A673 (cell line): ENCODE results near the gene ENOX2. TPM values are rescaled to one million over a fixed set of nuclear protein-coding genes. Genes with fewer than 3 reads are reported as not detected.

ENCODE experiments used
- BruUV-seq: library from RNA; stranded (reverse); fragments of 400-500 nt; replicated peaks from 2 replicates; lab custom pipeline; 2021; lab: Mats Ljungman, UMichigan
- CTCF ChIA-PET: fragments of 300-600 bp; sonication (Branson Sonifier 250); formaldehyde crosslinking; loops from one replicate; lab custom pipeline; 2022; ENCODE audit warnings: antibody characterized with exemption; lab: Charles Lee
- POLR2A ChIA-PET: fragments of 300-600 bp; sonication (Branson Sonifier 250); formaldehyde crosslinking; loops from one replicate; lab custom pipeline; 2022; ENCODE audit warnings: antibody characterized with exemption; ENCODE audit not compliant: low non-redundant PET; lab: Charles Lee
- DNase-seq: peaks from one replicate; pipeline ENCODE4 v3.0.0-alpha.2; 2015; ENCODE audit warnings: low spot score
- H3K27ac ChIP-seq: fragments of 200-600 bp; sonication (generic); 2 replicates; pipeline ENCODE4 v1.5.1; 2016; ENCODE audit warnings: mixed run types, low read depth, mild to moderate bottlenecking, mixed read lengths, antibody characterized with exemption, low read length; ENCODE audit not compliant: poor library complexity, severe bottlenecking
- H3K27me3 ChIP-seq: fragments of 200-600 bp; sonication (generic); replicated peaks from 2 replicates; pipeline ENCODE4 v1.6.1; 2017; ENCODE audit warnings: mixed run types, low read depth, mild to moderate bottlenecking, mixed read lengths, antibody characterized with exemption, low read length; ENCODE audit not compliant: insufficient read depth, poor library complexity
- H3K36me3 ChIP-seq: fragments of 200-600 bp; sonication (generic); 2 replicates; pipeline ENCODE4 v1.6.1; 2016; ENCODE audit warnings: mixed run types, mild to moderate bottlenecking, mixed read lengths, antibody characterized with exemption, low read length; ENCODE audit not compliant: insufficient read depth, poor library complexity, severe bottlenecking
- H3K4me1 ChIP-seq: fragments of 200-600 bp; sonication (generic); 2 replicates; pipeline ENCODE4 v1.6.1; 2017; ENCODE audit warnings: mixed run types, mild to moderate bottlenecking, mixed read lengths, antibody characterized with exemption, low read length; ENCODE audit not compliant: insufficient read depth, poor library complexity, severe bottlenecking
- H3K4me3 ChIP-seq: fragments of 200-600 bp; sonication (generic); 2 replicates; pipeline ENCODE4 v1.5.1; 2016; ENCODE audit warnings: low read depth, mixed run types, mild to moderate bottlenecking, mixed read lengths, low read length; ENCODE audit not compliant: poor library complexity, severe bottlenecking
- H3K9me3 ChIP-seq: fragments of 200-600 bp; sonication (generic); 2 replicates; pipeline ENCODE4 v1.6.1; 2016; ENCODE audit warnings: mixed run types, low read depth, mild to moderate bottlenecking, mixed read lengths, antibody characterized with exemption, low read length; ENCODE audit not compliant: poor library complexity, severe bottlenecking
- CTCF ChIP-seq: fragments of 300-800, 200-600 bp; sonication (generic); conservative IDR thresholded peaks from 2 replicates; pipeline ENCODE4 v1.5.1; 2017; ENCODE audit warnings: low read depth, mild to moderate bottlenecking, antibody characterized with exemption, low read length, moderate library complexity, mixed read lengths
- EZH2 ChIP-seq: fragments of 200-600 bp; sonication (generic); IDR thresholded peaks from 2 replicates; pipeline ENCODE4 v1.6.1; 2017; ENCODE audit warnings: borderline replicate concordance, low read depth, mild to moderate bottlenecking, mixed read lengths, antibody characterized with exemption, low read length; ENCODE audit not compliant: poor library complexity, severe bottlenecking
- intact Hi-C: fragments of 100-400 bp; cut with micrococcal nuclease; formaldehyde crosslinking; loops from one replicate; pipeline ENCODE4 v1.10.0; 2022; ENCODE audit not compliant: unreplicated experiment
- total RNA-seq: library from RNA; stranded (reverse); gene quantifications from 2 replicates; pipeline ENCODE4 v1.2.3, GENCODE V29; 2021

ENOX2 gene
- total RNA-seq, 1 experiment from 2014 or later: 12.9 TPM

GRCh38 chrX:130738638-130739195, 164.3 kb downstream of the ENOX2 start:
- intact Hi-C loops: no loop called here
- Histone ChIP-seq H3K27me3 (no peaks in the 10 kb centered on the region), H3K4me3 (no peak overlapping the region), H3K9me3 (no peaks in the 10 kb centered on the region), H3K4me1 (no peaks in the 10 kb centered on the region), H3K27ac (no peak overlapping the region), H3K36me3 (no peaks in the 10 kb centered on the region)
- TF ChIP-seq CTCF (no peak), EZH2 (no peak)
- no TSS peak for BruUV-seq
- DNase-seq: no peak
- POLR2A ChIA-PET: no interaction called here
- CTCF ChIA-PET: no interaction called here

DNA sequence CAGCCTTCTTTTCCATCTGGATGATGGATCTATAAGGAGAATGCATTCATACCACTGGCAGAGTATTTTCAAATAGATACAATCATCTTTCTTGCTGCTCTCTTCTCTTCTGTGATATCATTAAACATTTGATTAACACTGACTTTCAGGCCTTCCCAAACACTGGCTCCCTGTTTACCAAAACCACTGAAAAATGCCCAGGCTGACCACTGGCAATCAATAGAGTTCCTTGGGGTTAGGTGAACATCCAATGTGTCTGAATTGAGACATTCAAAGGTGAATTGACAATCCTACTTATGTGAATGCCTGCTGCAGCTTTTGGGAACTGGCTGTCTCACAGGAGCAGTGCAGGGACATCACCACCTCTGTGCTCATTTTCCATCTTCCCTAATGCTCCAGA, 168.3 kb downstream of the ENOX2 start:
- no TSS peak for BruUV-seq
- H3K27ac ChIP-seq: no peak overlapping the region
- no peaks in the 10 kb centered on the region for H3K27me3 ChIP-seq
- H3K9me3 ChIP-seq: peaks cover 15% of the 10 kb centered on the region
- H3K36me3 ChIP-seq: no peaks in the 10 kb centered on the region
- ChIA-PET POLR2A (no interaction called here), CTCF (no interaction called here)
- DNase-seq: no peak
- H3K4me3 ChIP-seq: no peak overlapping the region
- intact Hi-C loops: no loop called here
- TF ChIP-seq EZH2: no peak
- TF ChIP-seq CTCF: no peak
- H3K4me1 ChIP-seq: no peaks in the 10 kb centered on the region

DNA sequence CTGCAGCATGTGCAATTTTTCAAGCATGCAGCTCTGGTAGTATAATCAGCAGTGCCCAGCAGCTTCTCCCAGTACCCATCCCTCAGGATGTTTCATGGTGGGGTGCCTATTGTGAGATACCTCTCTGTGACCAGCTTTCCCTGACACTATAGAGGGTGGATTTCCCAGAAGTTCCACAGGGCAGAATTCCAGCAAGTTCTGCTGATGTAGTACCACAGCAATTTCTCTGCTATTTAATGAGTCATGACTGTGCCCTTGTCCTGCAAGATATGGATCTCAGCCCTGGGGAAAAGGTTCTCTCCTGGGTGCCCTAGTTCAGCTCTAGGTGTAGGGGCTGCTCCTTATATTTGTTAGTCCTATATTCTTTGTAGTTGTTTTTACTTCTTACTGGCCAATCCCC, 174.8 kb downstream of the ENOX2 start:
- no peak overlapping the region for H3K4me3 ChIP-seq
- no peak for TF ChIP-seq EZH2
- TF ChIP-seq CTCF: no peak
- no peaks in the 10 kb centered on the region for H3K36me3 ChIP-seq
- DNase-seq: no peak
- H3K4me1 ChIP-seq: no peaks in the 10 kb centered on the region
- ChIA-PET CTCF (no interaction called here), POLR2A (no interaction called here)
- no peak overlapping the region for H3K27ac ChIP-seq
- intact Hi-C loops: no loop called here
- peaks cover 23% of the 10 kb centered on the region for H3K9me3 ChIP-seq
- no peaks in the 10 kb centered on the region for H3K27me3 ChIP-seq
- BruUV-seq: no TSS peak
